HepG2 (cell line): Measurements from ENCODE around the gene SIAE. TPM values are rescaled to one million over a fixed set of nuclear protein-coding genes. Genes with fewer than 3 reads are reported as not detected.

ENCODE experiments used
- ATAC-seq: fragments of 200-7000 bp; cut with Tn5 transposase; 3 replicates; pipeline ENCODE4 v1.9.1; 2020; ENCODE audit warnings: mild to moderate bottlenecking, moderate library complexity
- BruUV-seq: library from RNA; stranded (reverse); fragments of 400-500 nt; replicated peaks from 2 replicates; lab custom pipeline; 2021; lab: Mats Ljungman, UMichigan
- CTCF ChIA-PET: fragments of 300-600 bp; formaldehyde crosslinking; extraction: SDS; loops from one replicate; lab custom pipeline; 2021; ENCODE audit warnings: low total read pairs, inconsistent platforms, low intra/inter-chr PET ratio; lab: Yijun Ruan, JAX
- POLR2A ChIA-PET: fragments of 350-600 bp; sonication (Branson Sonifier 250); formaldehyde crosslinking; loops from one replicate; lab custom pipeline; 2020; ENCODE audit warnings: antibody characterized with exemption, inconsistent platforms; lab: Yijun Ruan, JAX
- DNase-seq: peaks from one replicate; pipeline ENCODE4 v3.0.0-alpha.2; 2015; ENCODE audit warnings: low spot score
- FAIRE-seq: peaks from 3 replicates; lab custom pipeline; 2011; peaks lifted over from hg19 to GRCh38; lab: Jason Lieb, UNC
- H2AFZ ChIP-seq: one replicate; pipeline ENCODE4 v1.6.1; 2011; ENCODE audit warnings: low read length, inconsistent platforms
- H3K27ac ChIP-seq: fragments of 300-600 bp; 3 replicates; pipeline ENCODE4 v1.8.0; 2011; ENCODE audit warnings: mixed run types, mild to moderate bottlenecking, mixed read lengths, low read length, inconsistent platforms; ENCODE audit not compliant: insufficient read depth; ENCODE audit errors: extremely low read length
- H3K27me3 ChIP-seq, 2 experiments: fragments of 200-600 bp in 1 of 2; 2 replicates in 1 of 2; 3 replicates in 1 of 2; pipeline versions ENCODE4 v1.6.0 to v1.8.0; 2011; ENCODE audit warnings: low read length in 2 of 2, mild to moderate bottlenecking in 2 of 2, moderate library complexity in 2 of 2, inconsistent platforms in 1 of 2; ENCODE audit not compliant: insufficient read depth in 2 of 2, control insufficient read depth in 1 of 2
- H3K36me3 ChIP-seq, 2 experiments: fragments of 200-600 bp in 1 of 2; replicated peaks in 1 of 2; 2 replicates in 1 of 2; 3 replicates in 1 of 2; pipeline versions ENCODE4 v1.5.1 to v1.8.0; 2011; ENCODE audit warnings: low read length in 2 of 2, inconsistent platforms in 1 of 2; ENCODE audit not compliant: insufficient read depth in 2 of 2, control insufficient read depth in 1 of 2
- H3K4me1 ChIP-seq: 2 replicates; pipeline ENCODE4 v1.5.1; 2012; ENCODE audit warnings: low read length, inconsistent platforms; ENCODE audit not compliant: insufficient read depth
- H3K4me2 ChIP-seq: 2 replicates; pipeline ENCODE4 v1.6.0; 2011; ENCODE audit warnings: low read depth, low read length, inconsistent platforms
- H3K4me3 ChIP-seq, 3 experiments: fragments of 200-600 bp in 1 of 3; sonication (generic), shearing (Covaris generic) in 1 of 3; replicated peaks in 1 of 3; 2 replicates each; pipeline ENCODE4 v1.5.1; 2011 to 2016; ENCODE audit warnings: low read length in 3 of 3, inconsistent platforms in 2 of 3, low read depth in 2 of 3, mild to moderate bottlenecking in 2 of 3, control low read depth in 1 of 3, mixed read lengths in 1 of 3; ENCODE audit not compliant: insufficient read depth in 1 of 3
- H3K79me2 ChIP-seq: one replicate; pipeline ENCODE4 v1.6.1; 2011; ENCODE audit warnings: low read length, inconsistent platforms; ENCODE audit not compliant: insufficient read depth
- H3K9ac ChIP-seq: 2 replicates; pipeline ENCODE4 v1.6.0; 2011; ENCODE audit warnings: mild to moderate bottlenecking, low read depth, low read length, inconsistent platforms; ENCODE audit not compliant: insufficient read depth
- H3K9me3 ChIP-seq: 2 replicates; pipeline ENCODE4 v1.5.1; 2012; ENCODE audit warnings: mild to moderate bottlenecking, low read length
- H4K20me1 ChIP-seq: 2 replicates; pipeline ENCODE4 v1.6.0; 2011; ENCODE audit warnings: inconsistent platforms, mild to moderate bottlenecking, low read length, moderate library complexity; ENCODE audit not compliant: insufficient read depth
- ARID4A ChIP-seq: sonication (generic); formaldehyde crosslinking; IDR thresholded peaks from 2 replicates; pipeline ENCODE4 v1.5.0; 2020; ENCODE audit warnings: mild to moderate bottlenecking, missing genetic modification reagents, borderline replicate concordance
- WGBS: methylation state at CpG from one replicate; pipeline ENCODE4 v1.1.6; 2017; ENCODE audit warnings: low lambda C conversion rate; 5-methylcytosine and 5-hydroxymethylcytosine counted together
- in situ Hi-C: cut with HindIII; loops from 2 replicates; pipeline ENCODE4 v1.10.0; 2017; ENCODE audit warnings: low pct_unique_long_range_greater_than_20kb; ENCODE audit not compliant: extremely low pct_ligation_motif_present
- intact Hi-C: fragments of 100-400 bp; cut with micrococcal nuclease; formaldehyde crosslinking; loops from one replicate; pipeline ENCODE4 v1.10.0; 2022; ENCODE audit not compliant: unreplicated experiment
- polyA plus RNA-seq, 8 experiments: library from polyadenylated mRNA; depleted of rRNA in 3 of 8; stranded (reverse) in 7 of 8; unstranded in 1 of 8; fragments of >200 nt; fragmentation: Illumina TruSeq in 4 of 8; extraction: Trizol in 4 of 8; gene quantifications; 2 replicates each; pipeline versions ENCODE4 v1.2.1 to v1.2.3, GENCODE V29; 2011 to 2016; ENCODE audit warnings: low read depth in 4 of 8, missing spikeins in 1 of 8, mixed read lengths in 1 of 8; ENCODE audit not compliant: insufficient read depth in 1 of 8
- total RNA-seq, 5 experiments: library from RNA; depleted of rRNA; stranded (reverse); fragments of >200 nt; fragmentation: Illumina TruSeq; extraction: Trizol; gene quantifications; 2 replicates each; pipeline ENCODE4 v1.2.3, GENCODE V29; 2016; ENCODE audit warnings: low read depth in 1 of 5

The SIAE gene
- total and polyA plus RNA-seq, 2 of the 13 experiments (the other 11 are each of a cell fraction or from before 2014, with no cell fraction given), result 7.0 to 22.4 TPM

GRCh38 chr11:124718801-124719200 lies 45.3 kb upstream of the SIAE start:
- no peaks in the 10 kb centered on the region for H3K9me3 ChIP-seq
- peaks cover 14% of the 10 kb centered on the region; the same call in 1 of the 2 replicates for H3K4me1 ChIP-seq
- H2AFZ ChIP-seq, result no peak overlapping the region
- no peaks in the 10 kb centered on the region for H4K20me1 ChIP-seq
- DNase-seq (no peak), FAIRE-seq (no peak), ATAC-seq (no peak)
- no peaks in the 10 kb centered on the region for H3K79me2 ChIP-seq
- in situ Hi-C loops, result no loop called here
- BruUV-seq, result no TSS peak
- no peak overlapping the region for H3K27ac ChIP-seq
- H3K4me3 ChIP-seq, result no peak overlapping the region
- no peak overlapping the region for H3K9ac ChIP-seq
- POLR2A ChIA-PET, result no interaction called here
- intact Hi-C loops, result no loop called here
- CTCF ChIA-PET, result no interaction called here
- peaks cover 3 to 64% of the 10 kb centered on the region in 2 experiments; a peak in 4 of 5 replicates for H3K27me3 ChIP-seq
- WGBS, result 52% methylated on average over 12 of the region's 14 CpGs
- no peaks in the 10 kb centered on the region for H3K36me3 ChIP-seq
- peak overlapping the region; percentile 80; the same call in 1 of the 2 replicates for H3K4me2 ChIP-seq
- TF ChIP-seq ARID4A, result no peak
